Kidney (tissue), 14 donors: ENCODE data around the gene GLCCI1. TPM values are rescaled to one million over a fixed set of nuclear protein-coding genes. Genes with fewer than 3 reads are reported as not detected.

ENCODE experiments used
- DNase-seq, 5 donors: peaks; one replicate each; pipeline ENCODE4 v3.0.0-alpha.2; 2013 to 2020
- FAIRE-seq: peaks from 2 replicates; lab custom pipeline; 2012; peaks lifted over from hg19 to GRCh38; lab: Jason Lieb, UNC
- H3K27ac ChIP-seq, 2 donors: one replicate each; pipeline ENCODE4 v1.7.0; 2013; ENCODE audit warnings: low read depth in 2 of 2, low read length in 2 of 2, inconsistent platforms in 1 of 2
- H3K27me3 ChIP-seq: one replicate; pipeline ENCODE4 v1.7.1; 2013; ENCODE audit warnings: low read length, inconsistent platforms; ENCODE audit not compliant: control insufficient read depth, insufficient read depth
- H3K36me3 ChIP-seq, 3 donors: one replicate each; pipeline versions ENCODE4 v1.7.0 to v1.7.1; 2013; ENCODE audit warnings: low read length in 3 of 3, control low read depth in 1 of 3, inconsistent platforms in 1 of 3; ENCODE audit not compliant: insufficient read depth in 3 of 3, control insufficient read depth in 2 of 3
- H3K4me1 ChIP-seq, 3 donors: one replicate each; pipeline versions ENCODE4 v1.7.0 to v1.7.1; 2013; ENCODE audit warnings: low read length in 3 of 3, inconsistent platforms in 1 of 3, low read depth in 1 of 3; ENCODE audit not compliant: control insufficient read depth in 2 of 3, insufficient read depth in 2 of 3
- H3K4me3 ChIP-seq, 3 donors: one replicate each; pipeline versions ENCODE4 v1.7.0 to v1.8.1; 2013; ENCODE audit warnings: low read length in 3 of 3, control low read depth in 1 of 3, inconsistent platforms in 1 of 3
- H3K9ac ChIP-seq, 3 donors: one replicate each; pipeline versions ENCODE4 v1.7.0 to v1.7.1; 2013; ENCODE audit warnings: low read length in 3 of 3, control low read depth in 1 of 3, inconsistent platforms in 1 of 3
- H3K9me3 ChIP-seq, 3 donors: one replicate each; pipeline versions ENCODE4 v1.7.0 to v1.7.1; 2013; ENCODE audit warnings: low read length in 3 of 3, control low read depth in 1 of 3, inconsistent platforms in 1 of 3; ENCODE audit not compliant: control insufficient read depth in 2 of 3, insufficient read depth in 1 of 3
- intact Hi-C: fragments of 100-400 bp; cut with DNase I; formaldehyde crosslinking; loops from one replicate; pipeline ENCODE4 v1.11.1; 2022
- polyA plus RNA-seq: library from polyadenylated mRNA; stranded (reverse); fragments of 350-450 nt; fragmentation: Illumina TruSeq; extraction: RNeasy Lipid Tissue Mini Kit (QIAGEN cat#74804); gene quantifications from one replicate; pipeline ENCODE4 v1.2.3, GENCODE V29; 2014; ENCODE audit warnings: low read depth, low replicate concordance; ENCODE audit not compliant: insufficient read depth
- total RNA-seq: library from RNA; stranded (reverse); fragmentation: NEBNext Ultra II Directional; extraction: Animal tissue kit (Norgen Biotek cat#: 25700); gene quantifications from one replicate; pipeline ENCODE4 v1.2.1, GENCODE V29; 2021
- TF ChIP-seq, protein P1 (sequence below): IDR thresholded peaks from 3 replicates; pipeline ENCODE4 v1.5.1; 2012; ENCODE audit warnings: mild to moderate bottlenecking, moderate library complexity, borderline replicate concordance; ENCODE audit not compliant: insufficient read depth; ENCODE audit errors: extremely low read depth
- donor health status: control.
- donor health status: control.
- donor health status: control.
- donor health status: control.
- donor health status: control.
- donor health status: DM: yes; HTN: yes; CAD: no.
- donor health status: Normal renal cell carcinoma (clear cell type).

The GLCCI1 gene
- total and polyA plus RNA-seq, 2 donors from 2014 or later: 3.0 to 25.2 TPM

DNA sequence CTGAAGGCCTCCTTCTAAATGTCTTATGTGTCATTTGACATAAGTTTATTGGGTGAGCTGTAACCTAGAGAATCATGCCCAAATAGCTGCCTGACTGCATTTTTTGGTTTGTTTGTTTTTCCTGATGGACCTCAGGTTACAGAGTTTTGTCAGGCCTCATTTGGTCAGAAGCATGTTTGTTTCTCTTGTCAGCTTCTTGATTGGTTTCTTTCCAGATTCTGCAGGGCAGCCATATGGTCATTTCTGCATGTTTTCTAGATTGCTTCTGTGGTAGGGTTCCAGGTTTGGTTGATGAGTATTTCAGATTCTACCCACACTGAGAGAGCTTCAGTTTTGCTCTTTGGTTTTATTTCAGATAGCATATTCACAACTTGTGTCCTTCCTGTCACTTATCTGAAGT is 28.0 kb downstream of the GLCCI1 start:
- intact Hi-C loops: no loop called here
- peaks cover 0 to 14% (median 0%) of the 10 kb centered on the region in 3 donors for H3K9me3 ChIP-seq
- H3K4me1 ChIP-seq: no peaks in the 10 kb centered on the region
- DNase-seq: peak in 3 of 5 donors; percentile 29 to 67 (median 60)
- FAIRE-seq: no peak
- H3K36me3 ChIP-seq: no peaks in the 10 kb centered on the region
- H3K27me3 ChIP-seq: no peaks in the 10 kb centered on the region
- no peak overlapping the region for H3K9ac ChIP-seq
- no peak overlapping the region for H3K27ac ChIP-seq
- TF ChIP-seq, protein P1, sequence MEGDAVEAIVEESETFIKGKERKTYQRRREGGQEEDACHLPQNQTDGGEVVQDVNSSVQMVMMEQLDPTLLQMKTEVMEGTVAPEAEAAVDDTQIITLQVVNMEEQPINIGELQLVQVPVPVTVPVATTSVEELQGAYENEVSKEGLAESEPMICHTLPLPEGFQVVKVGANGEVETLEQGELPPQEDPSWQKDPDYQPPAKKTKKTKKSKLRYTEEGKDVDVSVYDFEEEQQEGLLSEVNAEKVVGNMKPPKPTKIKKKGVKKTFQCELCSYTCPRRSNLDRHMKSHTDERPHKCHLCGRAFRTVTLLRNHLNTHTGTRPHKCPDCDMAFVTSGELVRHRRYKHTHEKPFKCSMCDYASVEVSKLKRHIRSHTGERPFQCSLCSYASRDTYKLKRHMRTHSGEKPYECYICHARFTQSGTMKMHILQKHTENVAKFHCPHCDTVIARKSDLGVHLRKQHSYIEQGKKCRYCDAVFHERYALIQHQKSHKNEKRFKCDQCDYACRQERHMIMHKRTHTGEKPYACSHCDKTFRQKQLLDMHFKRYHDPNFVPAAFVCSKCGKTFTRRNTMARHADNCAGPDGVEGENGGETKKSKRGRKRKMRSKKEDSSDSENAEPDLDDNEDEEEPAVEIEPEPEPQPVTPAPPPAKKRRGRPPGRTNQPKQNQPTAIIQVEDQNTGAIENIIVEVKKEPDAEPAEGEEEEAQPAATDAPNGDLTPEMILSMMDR: no peak
- no peak overlapping the region for H3K4me3 ChIP-seq

DNA sequence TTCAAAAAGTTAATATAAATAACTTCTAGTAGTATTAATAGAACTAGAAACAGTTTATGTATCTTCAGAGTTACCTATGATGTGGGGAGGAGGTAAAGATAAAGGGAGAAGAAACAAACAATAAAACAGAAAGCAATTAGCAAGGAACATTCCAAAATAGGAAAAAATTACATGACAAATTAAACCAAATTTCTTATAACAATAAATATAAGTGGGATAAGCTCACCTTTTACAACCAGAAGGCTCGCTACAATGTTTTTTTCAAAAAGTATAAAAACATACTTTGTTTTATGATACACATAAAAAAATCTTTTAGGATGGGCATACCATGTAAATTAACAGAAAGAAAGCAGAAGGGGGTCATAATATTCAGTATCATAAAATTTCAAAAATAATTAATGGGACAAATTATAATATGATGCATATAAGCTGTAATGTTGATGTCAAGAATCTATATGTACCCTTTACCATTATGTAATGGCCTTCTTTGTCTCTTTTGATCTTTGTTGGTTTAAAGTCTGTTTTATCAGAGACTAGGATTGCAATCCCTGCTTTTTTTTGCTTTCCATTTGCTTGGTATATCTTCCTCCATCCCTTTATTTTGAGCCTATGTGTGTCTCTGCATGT is 31.8 kb downstream of the GLCCI1 start:
- TF ChIP-seq, protein P1: no peak
- DNase-seq (no peak), FAIRE-seq (no peak)
- intact Hi-C loops: no loop called here
- peaks cover 0 to 4% (median 2%) of the 10 kb centered on the region in 3 donors for H3K36me3 ChIP-seq
- H3K9ac ChIP-seq: no peak overlapping the region
- no peaks in the 10 kb centered on the region for H3K9me3 ChIP-seq
- H3K27ac ChIP-seq: no peak overlapping the region
- H3K4me1 ChIP-seq: no peaks in the 10 kb centered on the region
- no peaks in the 10 kb centered on the region for H3K27me3 ChIP-seq
- no peak overlapping the region for H3K4me3 ChIP-seq

DNA sequence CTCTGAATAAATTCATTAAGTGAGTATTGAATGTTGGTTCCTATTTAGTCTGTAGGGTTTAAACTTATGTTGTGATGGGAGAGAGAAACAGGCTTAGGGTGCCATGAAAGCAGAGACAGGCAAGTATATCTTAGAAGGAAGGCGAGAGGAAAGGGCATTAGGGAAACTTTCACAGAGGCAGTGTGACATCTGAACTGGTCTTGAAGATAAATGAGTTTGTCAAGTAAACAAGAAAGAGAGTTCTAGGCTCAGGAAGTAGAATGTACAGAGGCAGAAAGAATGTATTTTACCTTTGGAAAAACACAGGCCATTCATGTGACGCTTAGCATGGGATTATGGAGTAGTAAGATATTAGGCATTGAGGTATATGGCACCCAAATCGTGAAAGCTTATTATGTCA is 34.5 kb downstream of the GLCCI1 start:
- TF ChIP-seq, protein P1: no peak
- intact Hi-C loops: no loop called here
- Histone ChIP-seq H3K9ac (no peak overlapping the region), H3K4me1 (no peaks in the 10 kb centered on the region), H3K9me3 (no peaks in the 10 kb centered on the region), H3K4me3 (no peak overlapping the region), H3K36me3 (peaks cover 2 to 5% (median 4%) of the 10 kb centered on the region in 3 donors), H3K27me3 (no peaks in the 10 kb centered on the region), H3K27ac (no peak overlapping the region)
- FAIRE-seq (no peak), DNase-seq (no peak)

DNA sequence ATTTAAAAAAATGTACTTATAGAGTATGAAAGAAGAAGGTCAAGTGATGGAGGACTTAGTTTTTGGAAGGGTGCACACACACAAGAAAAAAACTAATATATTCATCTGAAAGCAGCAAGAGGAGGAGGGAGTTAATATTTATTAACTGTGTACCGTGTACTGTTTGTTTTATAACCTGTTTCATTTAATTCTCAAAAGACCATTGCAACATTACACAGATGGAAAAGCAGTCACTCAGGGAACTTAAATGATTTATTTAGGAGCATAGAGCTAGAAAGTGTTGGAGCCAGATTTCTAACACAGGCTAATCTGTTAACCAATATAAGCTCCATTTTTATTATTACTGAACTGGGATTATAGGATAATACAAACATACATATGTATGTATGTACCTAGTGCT is 36.7 kb downstream of the GLCCI1 start:
- no peak overlapping the region for H3K4me3 ChIP-seq
- DNase-seq (no peak), FAIRE-seq (no peak)
- H3K36me3 ChIP-seq: peaks cover 2 to 5% (median 4%) of the 10 kb centered on the region in 3 donors
- TF ChIP-seq, protein P1: no peak
- no peak overlapping the region for H3K27ac ChIP-seq
- H3K9me3 ChIP-seq: no peaks in the 10 kb centered on the region
- H3K4me1 ChIP-seq: no peaks in the 10 kb centered on the region
- no peaks in the 10 kb centered on the region for H3K27me3 ChIP-seq
- intact Hi-C loops: no loop called here
- no peak overlapping the region for H3K9ac ChIP-seq
